ENCODE results near the gene RAB11FIP4. TPM values are rescaled to one million over a fixed set of nuclear protein-coding genes. Genes with fewer than 3 reads are reported as not detected.

RAB11FIP4 gene
- total and polyA plus RNA-seq, 2 of the 13 experiments (the other 11 are each of a cell fraction or from before 2014, with no cell fraction given), result 28.0 to 89.3 TPM

- TF ChIP-seq ZNF18 (CRISPR knock-in tag; IDR thresholded peaks at IDR 0.05; ENCODE audit: insufficient replicate concordance), result peak; percentile 71
- TF ChIP-seq ZNF30 (CRISPR knock-in tag; IDR thresholded peaks at IDR 0.05), result 0 out of 2 replicates have a peak, but pooled peaks have one; percentile 19
- TF ChIP-seq ZNF101 (CRISPR knock-in tag; IDR thresholded peaks at IDR 0.05; ENCODE audit: borderline replicate concordance, low read depth), result 0 out of 2 replicates have a peak, but pooled peaks have one; percentile 56
- TF ChIP-seq ATF7-NPFF (CRISPR knock-in tag; IDR thresholded peaks at IDR 0.05; ENCODE audit: low read depth), result peak; percentile 88
- TF ChIP-seq ZHX1 (CRISPR knock-in tag; IDR thresholded peaks at IDR 0.05; ENCODE audit: low read depth), result 0 out of 2 replicates have a peak, but pooled peaks have one; percentile 45
- no peak for TF ChIP-seq NBN (conservative IDR thresholded peaks at IDR 0.05)
- peak; percentile 27 for TF ChIP-seq FOSL2 (CRISPR knock-in tag; IDR thresholded peaks at IDR 0.05)
- TF ChIP-seq POLR2AphosphoS2 (IDR thresholded peaks at IDR 0.05; ENCODE audit: low read depth, low read length), result no peak
- TF ChIP-seq TRIM24 (CRISPR knock-in tag; IDR thresholded peaks at IDR 0.05), result no peak
- TF ChIP-seq MAFF (IDR thresholded peaks at IDR 0.05; ENCODE audit: low read depth, low read length), result no peak
- peak; percentile 90 for TF ChIP-seq ZFX (CRISPR knock-in tag; IDR thresholded peaks at IDR 0.05; ENCODE audit: low read depth)
- peak; percentile 85; the same call in 1 of the 2 replicates for TF ChIP-seq ZBTB46 (CRISPR knock-in tag; IDR thresholded peaks at IDR 0.05; ENCODE audit: borderline replicate concordance)
- TF ChIP-seq DNMT1 (CRISPR knock-in tag; IDR thresholded peaks at IDR 0.05), result no peak
- TF ChIP-seq ZNF7 (CRISPR knock-in tag; IDR thresholded peaks at IDR 0.05), result no peak
- peak; percentile 66; the same call in 1 of the 2 replicates for TF ChIP-seq LBX2 (CRISPR knock-in tag; IDR thresholded peaks at IDR 0.05; ENCODE audit: borderline replicate concordance)
- TF ChIP-seq CSRNP1 (CRISPR knock-in tag; IDR thresholded peaks at IDR 0.05), result no peak; the same call in 1 of the 2 replicates
- no peak for TF ChIP-seq CC2D1A (CRISPR knock-in tag; IDR thresholded peaks at IDR 0.05)
- TF ChIP-seq NFE2L1 (CRISPR knock-in tag; IDR thresholded peaks at IDR 0.05; ENCODE audit: borderline replicate concordance), result no peak
- peak in 1 of 2 experiments; percentile 18; a peak in 1 of 4 replicates for TF ChIP-seq EP300 (IDR thresholded peaks at IDR 0.05; ENCODE audit: low read depth in 2 of 2, low read length in 2 of 2)
- TF ChIP-seq EP300 (CRISPR knock-in tag; IDR thresholded peaks at IDR 0.05; ENCODE audit: borderline replicate concordance), result no peak
Measured at GRCh38 chr17:31549525-31550388, 158.3 kb downstream of the RAB11FIP4 start (continued).

Data from HepG2 (cell line).